ENCODE results near the gene UBL5. TPM values are rescaled to one million over a fixed set of nuclear protein-coding genes. Genes with fewer than 3 reads are reported as not detected.
"Not testable (repeated sequence)": the region's sequence is repeated elsewhere in the genome, so short reads cannot be mapped to it uniquely, and the experiment has no call there.

UBL5 gene
- polyA plus RNA-seq, 10 donors: 152 to 220 (median 187) TPM

DNA sequence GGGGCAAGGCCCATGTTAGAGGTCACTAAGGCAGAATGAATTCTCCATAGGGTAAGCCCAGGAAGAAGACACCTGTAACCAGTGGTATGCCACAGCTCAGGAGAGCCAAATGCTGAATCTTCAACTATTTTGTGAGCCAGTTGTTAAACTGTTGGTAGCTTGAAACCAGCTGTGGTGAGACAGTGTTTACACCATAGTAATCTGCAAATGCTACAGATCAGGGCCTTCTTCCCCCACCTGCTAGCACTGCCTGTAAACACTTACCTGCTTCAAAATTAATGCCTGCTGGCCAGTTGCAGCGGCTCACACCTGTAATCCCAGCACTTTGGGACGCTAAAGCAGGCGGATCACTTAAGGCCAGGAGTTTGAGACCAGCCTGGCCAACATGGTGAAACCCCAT, 20.9 kb upstream of the UBL5 start:
- DNase-seq: no peak

DNA sequence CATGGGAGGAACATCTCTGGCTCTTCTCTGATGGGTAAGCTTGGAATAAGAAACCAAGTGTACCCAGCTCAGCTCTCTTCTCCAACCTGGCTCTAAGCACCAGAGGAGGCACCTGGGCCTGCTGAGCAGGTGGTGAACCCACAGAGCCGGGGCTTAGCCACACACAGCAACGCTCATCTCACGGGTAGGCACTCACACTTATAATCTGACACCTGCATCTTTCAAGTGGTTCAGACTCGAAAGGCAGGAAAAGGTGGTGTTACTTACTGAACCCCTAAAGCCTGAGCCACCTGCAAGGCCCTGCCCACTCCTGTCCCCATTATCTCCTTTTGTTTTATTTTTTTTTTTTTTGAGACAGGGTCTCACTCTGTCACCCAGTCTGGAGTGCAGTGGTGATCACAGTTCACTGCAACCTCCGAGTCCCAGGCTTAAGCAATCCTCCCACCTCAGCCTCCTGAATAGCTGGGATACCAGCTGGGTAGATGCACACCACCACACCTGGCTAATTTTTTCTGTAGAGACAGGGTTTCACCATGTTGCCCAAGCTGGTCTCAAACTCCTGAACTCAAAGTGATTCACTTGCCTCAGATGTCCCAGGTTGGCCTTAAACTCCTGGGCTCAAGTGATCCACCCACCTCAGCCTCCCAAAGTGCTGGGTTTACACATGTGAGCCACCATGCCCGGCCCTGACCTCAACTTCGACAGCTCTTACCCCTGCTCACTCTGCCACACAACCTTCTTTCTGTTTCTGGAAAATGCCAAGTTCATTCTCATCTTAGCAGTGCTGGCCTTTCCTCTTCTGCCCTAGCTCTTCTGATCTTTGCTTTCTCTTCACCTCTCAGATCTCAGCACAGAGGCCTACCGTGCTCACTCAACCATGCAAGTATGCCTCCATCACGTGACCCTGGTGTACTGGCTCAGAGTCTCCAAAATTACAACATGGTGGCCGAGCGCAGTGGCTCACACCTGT, 18.6 kb upstream of the UBL5 start:
- DNase-seq: no peak

DNA sequence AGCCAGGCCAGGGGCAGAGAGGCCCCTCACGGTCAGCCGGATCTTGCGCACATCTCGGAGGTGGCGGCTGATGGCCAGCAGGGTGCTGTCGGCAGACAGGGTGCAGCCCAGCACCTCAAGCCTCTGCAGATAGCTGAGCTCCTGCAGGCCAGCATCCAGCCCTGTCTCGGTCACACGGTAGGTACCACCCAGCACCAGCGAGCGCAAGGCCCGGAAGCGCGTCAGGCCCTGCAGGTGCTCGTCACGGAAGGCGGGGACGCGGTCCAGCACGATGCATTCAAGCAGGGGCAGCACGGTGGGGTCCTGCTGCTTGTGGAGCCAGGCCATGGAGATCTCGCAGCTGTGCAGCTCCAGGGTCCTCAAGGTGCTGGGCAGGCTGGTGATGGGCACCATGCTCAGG, 16.6 kb upstream of the UBL5 start:
- no peak for DNase-seq

DNA sequence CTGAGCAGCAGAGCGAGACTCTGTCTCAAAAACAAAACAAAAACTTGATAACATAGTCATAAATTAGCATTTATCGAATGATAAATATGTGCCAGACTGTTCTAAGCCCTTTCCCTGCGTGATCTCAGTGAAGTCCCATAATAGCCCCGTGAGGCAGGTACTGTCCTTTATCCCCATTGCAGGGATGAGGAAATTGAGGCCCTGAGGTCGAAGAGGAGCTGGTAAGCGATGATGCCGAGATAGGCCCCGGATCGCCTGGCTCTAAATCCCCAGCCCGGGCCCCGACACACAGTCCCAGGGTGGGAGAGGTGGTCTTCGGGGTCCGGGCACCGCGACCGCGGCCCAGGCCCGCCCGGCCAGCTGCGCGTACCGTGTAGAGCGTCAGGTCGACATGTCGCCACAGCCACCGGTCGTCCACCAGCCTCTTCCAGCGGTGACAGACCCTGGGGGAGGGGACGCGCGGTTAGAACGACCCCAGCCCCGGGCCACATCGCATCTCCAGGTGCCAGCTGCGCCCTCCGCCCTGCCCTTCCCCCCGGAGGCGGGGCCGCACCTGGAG, 9.5 kb upstream of the UBL5 start:
- no peak for DNase-seq

DNA sequence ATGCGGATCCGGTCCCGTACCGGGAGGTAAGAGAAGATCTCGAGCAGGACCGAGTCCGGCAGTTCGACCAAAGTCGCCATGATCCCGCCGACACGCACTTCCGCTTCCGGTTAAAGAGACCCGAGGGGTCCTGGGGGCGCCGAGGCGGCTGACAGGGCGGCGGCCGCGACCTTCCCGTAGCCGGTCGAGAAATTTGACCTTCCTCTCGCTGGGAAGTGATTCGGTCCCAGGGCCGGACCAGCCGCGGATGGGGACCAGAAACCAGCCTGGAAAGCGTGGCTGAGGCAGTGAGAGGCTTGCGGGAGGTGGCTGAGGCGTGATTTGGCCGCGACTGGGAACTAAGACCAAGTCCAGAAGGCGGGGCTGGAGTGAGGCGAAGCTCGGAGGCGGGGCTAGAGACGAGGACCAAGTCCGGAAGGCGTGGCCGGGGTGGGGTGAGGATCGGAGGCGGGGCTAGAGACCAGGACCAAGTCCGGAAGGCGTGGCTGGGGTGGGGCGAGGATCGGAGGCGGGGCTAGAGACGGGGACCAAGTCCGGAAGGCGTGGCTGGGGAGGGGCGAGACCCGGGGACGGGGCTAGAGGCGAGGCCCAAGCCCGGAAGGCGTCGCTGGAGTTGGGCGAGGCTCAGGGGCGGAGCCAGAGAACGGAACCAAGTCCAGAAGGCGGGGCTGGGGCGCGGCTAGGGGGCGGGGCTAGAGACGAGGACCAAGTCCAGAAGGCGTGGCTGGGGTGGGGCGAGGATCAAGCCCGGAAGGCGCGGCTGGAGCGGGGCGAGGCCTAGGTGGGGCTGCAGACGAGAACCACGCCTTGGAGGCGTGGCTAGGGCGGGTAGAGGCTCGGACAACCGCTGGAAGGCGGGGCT, 8.8 kb upstream of the UBL5 start, which contains the start of gene FBXL12:
Gene FBXL12, minus strand, starts transcription at position 346 of the 862 bp plus-strand sequence. Its CDS starts 266 bp downstream, at position 80.
- peak; percentile 99 to 100 (median 100) for DNase-seq

DNA sequence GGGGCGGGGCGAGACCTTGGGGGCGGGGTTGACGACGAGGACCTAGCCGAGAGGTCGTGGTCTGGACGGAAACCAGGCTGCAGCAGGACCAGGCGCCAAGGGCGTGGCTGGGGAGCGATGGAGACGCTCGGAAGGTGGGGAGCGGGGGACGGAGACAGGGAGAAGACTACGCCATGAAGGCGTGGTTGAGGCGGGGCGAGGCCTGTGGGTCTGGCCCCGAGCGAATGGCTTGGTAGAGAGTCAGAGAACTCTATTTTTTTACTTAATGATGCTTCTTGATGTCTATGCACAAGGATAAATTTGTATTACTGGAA, 8.2 kb upstream of the UBL5 start:
- no peak for DNase-seq

DNA sequence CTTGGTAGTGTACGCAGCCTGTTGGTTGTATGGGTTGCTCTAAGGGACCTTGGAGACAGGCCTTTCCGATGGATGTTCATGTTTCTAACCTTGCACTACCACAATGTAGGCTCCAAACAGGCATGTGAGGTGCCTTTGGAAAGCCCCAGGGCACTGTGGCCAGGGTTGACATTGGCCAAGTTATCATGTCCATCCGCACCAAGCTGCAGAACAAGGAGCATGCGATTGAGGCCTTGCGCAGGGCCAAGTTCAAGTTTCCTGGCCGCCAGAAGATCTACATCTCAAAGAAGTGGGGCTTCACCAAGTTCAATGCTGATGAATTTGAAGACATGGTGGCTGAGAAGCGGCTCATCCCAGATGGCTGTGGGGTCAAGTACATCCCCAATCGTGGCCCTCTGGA, 7.7 kb upstream of the UBL5 start:
- not testable (repeated sequence) for DNase-seq

DNA sequence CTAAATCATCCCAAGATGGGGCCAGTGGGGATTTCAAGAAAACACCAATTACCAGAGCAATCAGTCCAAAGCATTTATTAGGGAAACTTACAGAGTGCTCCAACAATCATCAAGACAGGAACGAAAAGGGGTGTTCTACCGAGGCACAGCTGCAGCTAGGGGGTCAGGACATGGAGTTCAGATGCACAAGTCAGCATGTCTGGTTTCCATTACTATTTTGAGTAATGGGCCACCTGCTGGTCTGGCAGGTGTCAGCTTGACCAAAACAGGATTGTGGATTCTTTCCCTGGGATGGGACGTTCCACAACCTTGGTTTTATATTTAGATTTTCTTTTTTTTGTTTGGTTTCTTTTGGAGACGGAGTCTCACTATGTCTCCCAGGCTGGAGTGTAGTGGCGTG, 3.9 kb upstream of the UBL5 start:
- peak in 2 of 3 donors; percentile 33 to 35 for DNase-seq

DNA sequence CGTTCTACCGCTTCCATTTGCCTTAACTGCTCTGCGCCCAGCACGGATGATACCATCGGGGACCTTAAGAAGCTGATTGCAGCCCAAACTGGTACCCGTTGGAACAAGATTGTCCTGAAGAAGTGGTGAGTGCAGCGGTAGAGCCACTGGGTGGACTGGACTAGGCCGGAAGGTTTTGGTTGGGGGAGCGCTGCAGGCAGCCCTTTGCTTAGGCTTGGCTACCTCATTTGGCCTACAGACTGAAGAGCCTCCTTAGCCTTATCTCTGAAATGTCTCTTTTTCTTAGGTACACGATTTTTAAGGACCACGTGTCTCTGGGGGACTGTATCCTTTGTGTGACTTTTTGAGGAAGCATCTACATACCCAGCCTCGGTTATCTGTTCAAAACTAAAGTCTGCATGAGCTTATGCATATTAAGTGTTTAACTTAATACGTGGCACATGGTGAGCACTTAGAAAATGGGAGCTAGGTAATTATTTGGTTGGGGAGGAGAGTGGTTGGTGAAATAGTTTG, 889 bp downstream of the UBL5 start:
- DNase-seq: no peak

DNA sequence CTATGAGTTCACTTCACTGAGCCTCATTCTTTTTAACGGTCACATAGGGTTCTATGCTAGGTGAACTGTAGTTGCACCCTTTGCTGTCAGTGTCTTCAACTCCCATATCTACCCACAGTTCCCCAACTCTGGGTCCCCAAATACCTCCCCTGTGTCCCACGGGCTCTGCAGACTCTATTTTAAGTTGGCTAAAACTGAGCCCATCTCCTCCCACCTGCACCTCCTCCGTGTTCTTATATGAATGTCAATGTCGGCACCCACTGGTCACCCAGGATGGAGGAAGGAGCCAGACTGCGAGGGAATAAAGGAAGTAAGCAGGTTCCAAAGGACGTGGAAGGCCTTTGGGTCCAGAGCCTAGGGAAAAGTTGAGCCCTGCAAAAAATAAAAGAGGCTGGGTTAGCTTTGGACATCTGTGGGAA, 6.6 kb downstream of the UBL5 start:
- DNase-seq: no peak

DNA sequence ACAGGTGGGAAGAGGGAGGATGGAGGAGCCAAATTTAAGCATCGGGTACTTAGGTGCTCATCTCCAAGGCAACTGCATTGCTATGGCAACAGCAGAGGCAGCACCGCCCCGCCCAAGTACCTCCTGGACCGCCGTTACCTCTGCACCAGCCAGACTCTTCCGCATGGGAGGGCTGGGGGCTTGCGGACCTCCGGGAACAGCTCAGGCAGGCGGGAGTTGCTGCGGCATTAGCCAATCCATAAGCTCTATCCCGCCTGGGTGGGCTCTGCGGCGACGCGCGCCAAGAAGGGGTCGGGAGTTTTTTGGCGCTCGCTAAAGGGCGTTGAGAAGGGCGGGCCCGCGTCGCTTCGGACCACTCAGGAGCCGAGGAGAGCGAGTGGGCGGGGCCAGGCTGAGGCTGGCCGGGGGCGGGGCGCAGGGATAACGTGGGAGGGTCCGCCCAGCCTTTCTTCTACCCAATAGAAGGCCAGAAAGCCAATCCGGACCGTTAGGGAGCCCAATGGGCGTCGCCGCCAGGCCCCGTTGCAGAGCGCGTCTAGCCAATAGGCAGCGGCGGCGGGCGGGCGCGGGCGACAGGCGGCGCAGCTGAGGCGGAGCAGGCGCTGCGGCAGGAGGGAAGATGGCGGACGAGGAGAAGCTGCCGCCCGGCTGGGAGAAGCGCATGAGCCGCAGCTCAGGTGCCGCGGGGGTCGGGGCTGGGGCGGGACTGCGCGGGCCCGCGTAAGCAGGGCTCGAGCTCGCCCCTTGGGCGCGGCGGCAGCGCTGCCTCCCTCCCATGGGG, 7.2 kb downstream of the UBL5 start, which contains the start of gene PIN1:
Gene PIN1, plus strand, starts transcription at position 593 of the 781 bp plus-strand sequence. Its CDS starts 27 bp downstream, at position 620.
- DNase-seq: peak; percentile 99 to 100 (median 99)

DNA sequence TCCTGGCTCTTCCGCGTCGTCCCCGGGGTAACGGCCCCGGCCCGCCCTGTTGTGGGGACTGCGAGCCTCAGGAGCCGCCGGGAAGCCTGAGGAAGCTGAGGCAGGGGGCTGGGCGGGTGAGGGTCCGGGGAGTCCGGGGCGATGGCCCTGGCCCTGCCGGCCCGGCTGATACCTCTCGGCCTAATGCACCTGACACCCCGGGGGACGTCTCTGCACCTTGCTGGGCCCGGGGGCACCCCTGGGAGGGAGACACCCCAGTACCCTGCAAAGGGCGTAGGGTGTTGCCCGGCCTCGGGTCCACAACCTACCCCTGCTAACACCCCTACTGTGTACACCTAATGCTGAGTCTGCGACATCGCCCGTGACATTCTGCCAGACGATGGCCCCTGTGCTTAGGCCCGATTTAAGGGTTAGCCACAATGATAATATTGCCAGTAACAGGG, 7.8 kb downstream of the UBL5 start:
- DNase-seq: no peak

DNA sequence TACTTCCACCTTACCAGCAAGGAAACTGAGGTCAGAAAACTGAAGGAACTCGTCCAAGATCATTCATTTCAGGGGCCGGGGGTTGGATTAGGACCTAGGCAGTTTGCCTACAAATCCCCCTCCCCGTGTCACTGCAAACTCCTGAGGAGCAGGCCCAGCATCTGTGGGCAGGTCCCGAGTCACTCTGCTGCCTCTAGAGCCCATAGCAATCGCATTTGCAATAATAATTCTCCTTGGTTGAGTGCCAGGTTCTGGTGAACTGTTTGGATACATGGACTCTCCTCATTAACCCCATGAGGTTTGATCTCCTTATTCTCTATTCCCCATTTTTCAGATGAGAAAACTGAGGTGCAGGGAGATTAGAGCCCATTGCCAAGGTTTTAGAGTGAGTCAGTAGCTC, 8.3 kb downstream of the UBL5 start:
- no peak for DNase-seq

DNA sequence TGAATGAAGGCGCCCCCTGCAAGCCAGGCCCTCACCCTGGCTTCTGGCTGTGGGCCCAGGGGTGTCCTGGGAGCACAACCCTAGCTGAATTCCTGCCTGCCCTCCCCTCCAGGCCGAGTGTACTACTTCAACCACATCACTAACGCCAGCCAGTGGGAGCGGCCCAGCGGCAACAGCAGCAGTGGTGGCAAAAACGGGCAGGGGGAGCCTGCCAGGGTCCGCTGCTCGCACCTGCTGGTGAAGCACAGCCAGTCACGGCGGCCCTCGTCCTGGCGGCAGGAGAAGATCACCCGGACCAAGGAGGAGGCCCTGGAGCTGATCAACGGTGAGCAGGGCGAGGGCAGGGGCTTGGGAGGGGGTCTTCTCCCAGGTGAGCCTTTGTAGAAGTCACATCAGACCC, 10.6 kb downstream of the UBL5 start:
- DNase-seq: no peak

DNA sequence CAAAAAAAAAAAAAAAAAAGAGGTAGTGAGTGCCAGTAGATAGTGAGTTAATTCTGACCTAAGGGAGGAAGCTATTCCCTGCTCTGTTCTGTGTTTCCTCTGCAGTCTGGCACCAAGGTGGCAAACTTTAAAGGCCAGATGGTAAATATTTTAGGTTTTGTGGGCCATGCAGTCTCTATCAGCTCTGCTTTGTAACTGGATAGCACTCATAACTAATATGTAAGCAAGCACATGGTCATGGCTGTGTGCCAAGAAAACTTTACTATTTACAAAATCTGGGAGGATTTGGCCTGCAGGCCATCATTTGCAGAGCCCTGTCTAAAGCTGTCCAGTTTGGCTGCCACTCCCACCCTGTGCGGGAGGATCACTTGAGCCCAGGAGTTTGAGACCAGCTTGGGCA, 11.7 kb downstream of the UBL5 start:
- DNase-seq: no peak

DNA sequence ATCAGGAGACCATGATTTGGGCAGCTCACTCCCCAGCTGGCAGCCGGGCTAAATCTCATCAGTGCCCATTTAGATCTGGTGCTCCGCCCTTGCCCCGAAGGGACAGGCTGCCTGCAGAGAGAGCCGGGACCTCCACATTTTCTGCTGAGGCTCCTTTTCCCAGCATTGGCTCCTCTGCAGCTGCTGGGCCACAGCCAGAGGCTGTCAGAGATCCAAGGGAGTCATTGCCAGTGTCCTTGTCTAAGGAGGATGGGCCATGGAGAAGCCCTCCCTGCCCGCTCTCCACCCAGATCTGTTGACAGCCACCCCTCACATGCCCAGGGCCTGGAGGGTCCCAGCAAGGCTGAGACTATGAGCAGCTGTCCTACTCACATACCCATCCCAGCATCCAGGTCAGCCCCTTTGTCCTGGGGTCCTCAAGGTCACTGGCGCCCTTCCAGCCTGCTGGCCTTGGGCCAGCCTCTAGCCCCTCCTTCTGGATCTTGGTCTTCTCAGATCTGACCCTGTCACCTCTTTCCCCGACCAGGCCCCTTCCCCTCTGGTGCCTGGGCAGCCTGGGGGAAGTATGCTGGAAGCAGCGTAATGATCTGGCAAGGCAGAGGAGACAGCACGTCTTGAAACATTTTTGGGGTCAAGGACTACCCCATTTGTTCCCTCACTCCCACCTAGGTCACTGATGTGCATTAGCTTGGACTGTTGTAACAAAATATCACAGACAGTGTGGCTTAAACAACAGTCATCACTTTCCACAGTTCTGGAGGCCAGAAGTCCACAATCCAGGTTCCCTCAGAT, 15.3 kb downstream of the UBL5 start:
- DNase-seq: no peak

DNA sequence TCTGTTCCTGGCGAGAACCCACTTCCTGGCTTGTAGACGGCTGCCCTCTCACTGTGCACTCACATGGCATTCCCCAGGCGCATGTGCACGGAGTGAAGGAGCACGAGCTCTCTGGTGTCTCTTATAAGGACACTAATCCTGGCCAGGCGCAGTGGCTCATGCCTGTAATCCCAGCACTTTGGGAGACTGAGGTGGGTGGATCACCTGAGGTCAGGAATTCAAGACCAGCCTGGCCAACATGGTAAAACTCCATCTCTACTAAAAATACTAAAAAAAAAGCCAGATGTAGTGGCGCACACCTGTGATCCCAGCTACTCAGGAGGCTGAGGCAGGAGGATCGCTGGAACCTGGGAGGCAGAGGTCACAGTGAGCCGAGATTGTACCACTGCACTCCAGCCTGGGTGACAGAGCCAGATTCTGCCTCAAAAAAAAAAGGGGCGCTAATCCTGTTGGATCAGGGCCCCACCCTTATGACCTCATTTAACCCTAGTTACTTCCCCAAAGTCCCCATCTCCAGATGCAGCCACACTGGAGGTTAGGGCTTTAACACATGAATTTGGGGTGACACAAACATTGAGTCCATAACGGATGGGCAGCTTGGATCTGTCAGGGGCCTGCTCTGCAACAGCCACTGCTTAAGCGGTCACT, 16.0 kb downstream of the UBL5 start:
- not testable (repeated sequence) for DNase-seq

DNA sequence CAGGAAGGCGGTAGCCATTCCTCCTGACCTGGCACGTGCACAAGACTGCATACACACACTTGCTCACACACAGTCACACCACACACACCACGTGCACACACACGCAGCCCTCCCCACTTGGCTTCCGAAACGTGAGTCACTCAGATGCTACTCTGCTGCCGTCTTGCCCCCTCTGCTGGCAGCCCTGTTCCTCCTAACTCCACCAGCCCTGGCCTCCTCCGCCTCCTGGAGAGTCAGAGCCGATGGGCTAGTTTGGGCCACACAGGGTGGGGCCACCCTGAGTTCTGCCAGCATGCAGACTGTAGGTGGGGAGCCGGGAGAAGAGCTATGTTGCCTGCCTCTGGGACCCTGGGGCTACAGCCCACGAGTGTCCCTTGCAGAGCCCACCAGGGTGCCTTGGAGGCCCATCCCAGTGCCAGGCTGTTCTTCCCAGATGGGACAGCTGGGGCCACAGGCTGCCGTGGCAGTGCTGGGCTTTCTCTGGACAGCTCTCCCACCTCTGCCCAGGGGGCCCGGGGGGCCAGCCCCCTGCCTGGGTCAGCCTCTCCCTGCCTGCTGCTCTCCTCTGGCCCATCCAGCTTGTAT, 19.5 kb downstream of the UBL5 start:
- peak in 2 of 3 donors; percentile 44 to 78 for DNase-seq

DNA sequence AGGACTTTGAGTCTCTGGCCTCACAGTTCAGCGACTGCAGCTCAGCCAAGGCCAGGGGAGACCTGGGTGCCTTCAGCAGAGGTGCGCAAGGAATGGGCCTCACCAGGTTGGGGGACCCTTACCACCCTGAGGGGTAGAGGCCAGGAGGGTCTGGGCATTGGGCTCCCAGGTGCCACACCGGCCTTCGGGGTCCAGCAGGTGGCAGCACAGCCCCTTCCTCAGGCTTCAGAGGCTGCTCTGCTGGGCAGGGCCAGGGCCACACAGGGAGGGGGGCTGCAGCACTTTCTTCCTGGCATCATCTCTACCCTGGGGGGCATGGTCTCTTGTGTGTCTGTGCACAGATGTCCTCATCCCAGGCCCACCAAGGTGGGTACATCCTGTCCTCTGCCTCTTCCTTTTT, 20.3 kb downstream of the UBL5 start:
- DNase-seq: no peak
